ENCODE measurements around the gene VIP. TPM values are rescaled to one million over a fixed set of nuclear protein-coding genes. Genes with fewer than 3 reads are reported as not detected.
"Not testable (repeated sequence)": the region's sequence is repeated elsewhere in the genome, so short reads cannot be mapped to it uniquely, and the experiment has no call there.

The VIP gene
- total RNA-seq, 1 experiment from 2014 or later = not detected

DNA sequence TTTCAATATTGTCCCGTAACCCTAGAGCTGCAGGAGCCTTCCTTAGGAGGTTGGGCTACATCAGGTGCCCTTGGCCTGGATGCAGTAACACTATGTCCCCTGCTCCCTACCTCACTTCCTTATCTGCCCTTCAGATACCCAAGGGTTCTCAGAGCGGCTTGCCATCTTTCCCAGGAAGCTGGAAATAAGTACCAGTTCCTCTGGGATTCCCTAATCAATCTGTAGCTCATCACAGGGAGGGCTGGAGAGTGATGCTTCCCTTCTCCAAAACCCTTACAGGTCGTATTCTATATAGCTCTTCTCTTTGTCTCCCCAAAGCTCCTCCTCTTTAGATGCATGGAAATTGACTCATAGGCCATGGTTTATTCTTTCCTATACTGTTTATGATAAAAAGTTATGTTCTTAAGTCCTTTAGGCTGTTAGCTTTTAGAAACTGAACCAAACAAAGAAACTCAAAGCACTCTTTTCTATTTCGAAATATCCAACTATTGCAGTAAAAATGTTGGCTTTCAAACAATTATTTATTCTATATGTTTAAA, 48.7 kb upstream of the VIP start:
- no peaks in the 10 kb centered on the region for H3K4me1 ChIP-seq (ENCODE audit: control insufficient read depth in 1 of 2, insufficient read depth in 2 of 2, low read length in 2 of 2)
- H3K9me3 ChIP-seq (ENCODE audit: control insufficient read depth in 1 of 2, insufficient read depth in 1 of 2, low read depth in 1 of 2, low read length in 2 of 2) = no peaks in the 10 kb centered on the region
- H2AFZ ChIP-seq (ENCODE audit: low read depth, low read length, poor library complexity, severe bottlenecking) = no peak overlapping the region
- no peaks in the 10 kb centered on the region for H3K27me3 ChIP-seq (ENCODE audit: insufficient read depth, low read length)
- no peaks in the 10 kb centered on the region for H3K79me2 ChIP-seq (ENCODE audit: insufficient read depth, low read length)
- intact Hi-C loops (cut with micrococcal nuclease) = no loop called here
- DNase-seq (ENCODE audit: low read depth, low spot score) (no peak), ATAC-seq (0 out of 2 replicates have a peak, but pooled peaks have one; percentile 38)
- ChIA-PET RAD21 (ENCODE audit: low non-redundant PET in 1 of 2, low total read pairs in 2 of 2, uncharacterized antibody in 2 of 2, unreplicated experiment in 2 of 2) (no interaction called here), CTCF (interaction anchor here (0.7 to 1.4 kb wide), 5 partner anchors 12 to 246 kb away, joined by 3 to 5 read pairs (median 3); no protein-coding TSS in a partner anchor), POLR2A (no interaction called here)
- no peak overlapping the region for H3K9ac ChIP-seq (ENCODE audit: low read length)
- H3K4me3 ChIP-seq (replicated peaks in 1 of 2; ENCODE audit: low read depth in 1 of 2, low read length in 2 of 2) = no peak overlapping the region
- no peaks in the 10 kb centered on the region for H3K9me2 ChIP-seq (ENCODE audit: insufficient read depth)
- no peak overlapping the region for H3K27ac ChIP-seq (ENCODE audit: low read depth, low read length)
- no peak overlapping the region for H3K4me2 ChIP-seq (ENCODE audit: low read length)
- TF ChIP-seq EZH2 (IDR thresholded peaks at IDR 0.05) (no peak), EZH2phosphoT487 (IDR thresholded peaks at IDR 0.05; ENCODE audit: borderline replicate concordance) (no peak), POLR2AphosphoS5 (IDR thresholded peaks at IDR 0.05; ENCODE audit: low read depth, low read length) (no peak), YY1 (IDR thresholded peaks at IDR 0.05; ENCODE audit: extremely low read depth, insufficient replicate concordance, low read depth, low read length) (no peak), SIN3A (IDR thresholded peaks at IDR 0.05; ENCODE audit: low read depth) (no peak), RAD21 (IDR thresholded peaks at IDR 0.05; ENCODE audit: low read depth) (no peak), CBX3 (IDR thresholded peaks at IDR 0.05; ENCODE audit: low read depth) (no peak), JUND (IDR thresholded peaks at IDR 0.05) (no peak), POLR2A (IDR thresholded peaks at IDR 0.05; ENCODE audit: borderline replicate concordance, extremely low read depth, insufficient read depth, insufficient read length) (no peak), ELF1 (IDR thresholded peaks at IDR 0.05; ENCODE audit: borderline replicate concordance, low read depth) (no peak), ZNF274 (IDR thresholded peaks at IDR 0.05; ENCODE audit: low read depth, low read length) (no peak), SRF (IDR thresholded peaks at IDR 0.05; ENCODE audit: low read depth) (no peak), ZFX (IDR thresholded peaks at IDR 0.05) (no peak), TCF7L2 (IDR thresholded peaks at IDR 0.05; ENCODE audit: borderline replicate concordance, extremely low read depth, insufficient read depth, insufficient read length) (no peak)
- TF ChIP-seq, protein P1, sequence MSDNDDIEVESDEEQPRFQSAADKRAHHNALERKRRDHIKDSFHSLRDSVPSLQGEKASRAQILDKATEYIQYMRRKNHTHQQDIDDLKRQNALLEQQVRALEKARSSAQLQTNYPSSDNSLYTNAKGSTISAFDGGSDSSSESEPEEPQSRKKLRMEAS (IDR thresholded peaks at IDR 0.05) = no peak
- TF ChIP-seq, protein P2, sequence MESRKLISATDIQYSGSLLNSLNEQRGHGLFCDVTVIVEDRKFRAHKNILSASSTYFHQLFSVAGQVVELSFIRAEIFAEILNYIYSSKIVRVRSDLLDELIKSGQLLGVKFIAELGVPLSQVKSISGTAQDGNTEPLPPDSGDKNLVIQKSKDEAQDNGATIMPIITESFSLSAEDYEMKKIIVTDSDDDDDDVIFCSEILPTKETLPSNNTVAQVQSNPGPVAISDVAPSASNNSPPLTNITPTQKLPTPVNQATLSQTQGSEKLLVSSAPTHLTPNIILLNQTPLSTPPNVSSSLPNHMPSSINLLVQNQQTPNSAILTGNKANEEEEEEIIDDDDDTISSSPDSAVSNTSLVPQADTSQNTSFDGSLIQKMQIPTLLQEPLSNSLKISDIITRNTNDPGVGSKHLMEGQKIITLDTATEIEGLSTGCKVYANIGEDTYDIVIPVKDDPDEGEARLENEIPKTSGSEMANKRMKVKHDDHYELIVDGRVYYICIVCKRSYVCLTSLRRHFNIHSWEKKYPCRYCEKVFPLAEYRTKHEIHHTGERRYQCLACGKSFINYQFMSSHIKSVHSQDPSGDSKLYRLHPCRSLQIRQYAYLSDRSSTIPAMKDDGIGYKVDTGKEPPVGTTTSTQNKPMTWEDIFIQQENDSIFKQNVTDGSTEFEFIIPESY (IDR thresholded peaks at IDR 0.05; ENCODE audit: extremely low read depth, insufficient replicate concordance, low read length) = no peak
- TF ChIP-seq, protein P3, sequence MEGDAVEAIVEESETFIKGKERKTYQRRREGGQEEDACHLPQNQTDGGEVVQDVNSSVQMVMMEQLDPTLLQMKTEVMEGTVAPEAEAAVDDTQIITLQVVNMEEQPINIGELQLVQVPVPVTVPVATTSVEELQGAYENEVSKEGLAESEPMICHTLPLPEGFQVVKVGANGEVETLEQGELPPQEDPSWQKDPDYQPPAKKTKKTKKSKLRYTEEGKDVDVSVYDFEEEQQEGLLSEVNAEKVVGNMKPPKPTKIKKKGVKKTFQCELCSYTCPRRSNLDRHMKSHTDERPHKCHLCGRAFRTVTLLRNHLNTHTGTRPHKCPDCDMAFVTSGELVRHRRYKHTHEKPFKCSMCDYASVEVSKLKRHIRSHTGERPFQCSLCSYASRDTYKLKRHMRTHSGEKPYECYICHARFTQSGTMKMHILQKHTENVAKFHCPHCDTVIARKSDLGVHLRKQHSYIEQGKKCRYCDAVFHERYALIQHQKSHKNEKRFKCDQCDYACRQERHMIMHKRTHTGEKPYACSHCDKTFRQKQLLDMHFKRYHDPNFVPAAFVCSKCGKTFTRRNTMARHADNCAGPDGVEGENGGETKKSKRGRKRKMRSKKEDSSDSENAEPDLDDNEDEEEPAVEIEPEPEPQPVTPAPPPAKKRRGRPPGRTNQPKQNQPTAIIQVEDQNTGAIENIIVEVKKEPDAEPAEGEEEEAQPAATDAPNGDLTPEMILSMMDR (IDR thresholded peaks at IDR 0.05 in 2 of 3, conservative IDR thresholded peaks at IDR 0.05 in 1 of 3; ENCODE audit: borderline replicate concordance in 1 of 3, insufficient read depth in 1 of 3, low read depth in 2 of 3, low read length in 2 of 3) = no peak
- TF ChIP-seq, protein P4, sequence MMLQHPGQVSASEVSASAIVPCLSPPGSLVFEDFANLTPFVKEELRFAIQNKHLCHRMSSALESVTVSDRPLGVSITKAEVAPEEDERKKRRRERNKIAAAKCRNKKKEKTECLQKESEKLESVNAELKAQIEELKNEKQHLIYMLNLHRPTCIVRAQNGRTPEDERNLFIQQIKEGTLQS (IDR thresholded peaks at IDR 0.05) = no peak
- BruUV-seq (replicated peaks) = no TSS peak
- no peaks in the 10 kb centered on the region for H4K20me1 ChIP-seq (ENCODE audit: insufficient read depth)
- no peaks in the 10 kb centered on the region for H3K36me3 ChIP-seq (ENCODE audit: control insufficient read depth in 1 of 2, insufficient read depth in 2 of 2, low read length in 2 of 2)

DNA sequence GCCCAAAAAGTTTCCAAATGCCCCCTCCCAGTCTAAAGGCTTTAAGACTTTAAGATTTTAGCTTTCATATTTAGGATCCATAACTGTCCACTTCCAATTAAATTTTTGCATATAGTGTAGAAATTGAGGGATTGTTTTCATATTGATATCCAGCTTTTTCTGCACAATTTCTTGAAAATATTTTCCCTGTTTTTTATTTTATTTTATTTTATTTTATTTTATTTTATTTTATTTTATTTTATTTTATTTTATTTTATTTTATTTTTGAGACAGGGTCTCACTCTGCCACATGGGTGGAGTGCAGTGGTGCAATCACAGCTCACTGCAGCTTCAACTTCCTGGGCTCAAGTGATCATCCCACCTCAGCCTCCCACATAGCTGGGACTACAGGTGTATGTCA, 46.8 kb upstream of the VIP start:
- H4K20me1 ChIP-seq (ENCODE audit: insufficient read depth); H3K4me3 ChIP-seq (replicated peaks in 1 of 2; ENCODE audit: low read depth in 1 of 2, low read length in 2 of 2); ATAC-seq; H3K27ac ChIP-seq (ENCODE audit: low read depth, low read length); POLR2A ChIA-PET; H3K4me2 ChIP-seq (ENCODE audit: low read length); RAD21 ChIA-PET (ENCODE audit: low non-redundant PET in 1 of 2, low total read pairs in 2 of 2, uncharacterized antibody in 2 of 2, unreplicated experiment in 2 of 2); H3K27me3 ChIP-seq (ENCODE audit: insufficient read depth, low read length); H3K4me1 ChIP-seq (ENCODE audit: control insufficient read depth in 1 of 2, insufficient read depth in 2 of 2, low read length in 2 of 2); H3K36me3 ChIP-seq (ENCODE audit: control insufficient read depth in 1 of 2, insufficient read depth in 2 of 2, low read length in 2 of 2); H3K9me3 ChIP-seq (ENCODE audit: control insufficient read depth in 1 of 2, insufficient read depth in 1 of 2, low read depth in 1 of 2, low read length in 2 of 2); H2AFZ ChIP-seq (ENCODE audit: low read depth, low read length, poor library complexity, severe bottlenecking); H3K9me2 ChIP-seq (ENCODE audit: insufficient read depth); H3K79me2 ChIP-seq (ENCODE audit: insufficient read depth, low read length); intact Hi-C loops (cut with micrococcal nuclease); BruUV-seq (replicated peaks); CTCF ChIA-PET; H3K9ac ChIP-seq (ENCODE audit: low read length); DNase-seq (ENCODE audit: low read depth, low spot score): not testable (repeated sequence)
